HEK293T (cell line): ENCODE data around the gene TTLL12.

Experiments used
- ARNT ChIP-seq: fragments of 450-650 bp; IDR thresholded peaks from 2 replicates; pipeline ENCODE4 v1.6.1; 2017; ENCODE audit warnings: mild to moderate bottlenecking
- BHLHE40 ChIP-seq: fragments of 450-650 bp; IDR thresholded peaks from 2 replicates; pipeline ENCODE4 v1.6.1; 2016; ENCODE audit warnings: mild to moderate bottlenecking, moderate library complexity, borderline replicate concordance
- CTBP1 ChIP-seq: fragments of 450-650 bp; IDR thresholded peaks from 2 replicates; pipeline ENCODE4 v1.6.1; 2016; ENCODE audit warnings: borderline replicate concordance
- ELF4 ChIP-seq: fragments of 450-650 bp; IDR thresholded peaks from 2 replicates; pipeline ENCODE4 v1.6.1; 2017; ENCODE audit warnings: antibody characterized with exemption
- FOXA1 ChIP-seq: fragments of 450-650 bp; IDR thresholded peaks from 2 replicates; pipeline ENCODE4 v1.6.1; 2016; ENCODE audit warnings: mild to moderate bottlenecking
- FOXK2 ChIP-seq: fragments of 450-650 bp; IDR thresholded peaks from 2 replicates; pipeline ENCODE4 v1.6.1; 2016; ENCODE audit warnings: mild to moderate bottlenecking
- FOXM1 ChIP-seq: fragments of 450-650 bp; IDR thresholded peaks from 2 replicates; pipeline ENCODE4 v1.6.1; 2017; ENCODE audit warnings: mild to moderate bottlenecking, borderline replicate concordance
- HDGF ChIP-seq: fragments of 450-650 bp; IDR thresholded peaks from 2 replicates; pipeline ENCODE4 v1.6.1; 2017; ENCODE audit warnings: antibody characterized with exemption, borderline replicate concordance
- L3MBTL2 ChIP-seq: fragments of 450-650 bp; conservative IDR thresholded peaks from 2 replicates; pipeline ENCODE4 v1.6.1; 2016; ENCODE audit warnings: mild to moderate bottlenecking
- PKNOX1 ChIP-seq: fragments of 450-650 bp; IDR thresholded peaks from 2 replicates; pipeline ENCODE4 v1.6.1; 2016
- SP1 ChIP-seq: fragments of 450-650 bp; IDR thresholded peaks from 2 replicates; pipeline ENCODE4 v1.6.1; 2017
- SUZ12 ChIP-seq: fragments of 450-650 bp; IDR thresholded peaks from 2 replicates; pipeline ENCODE4 v1.6.1; 2016; ENCODE audit warnings: mild to moderate bottlenecking
- TARDBP ChIP-seq: fragments of 450-650 bp; IDR thresholded peaks from 2 replicates; pipeline ENCODE4 v1.6.1; 2016

- no peak for TF ChIP-seq FOXM1
- TF ChIP-seq L3MBTL2 = no peak
- no peak for TF ChIP-seq PKNOX1
- TF ChIP-seq ELF4 = no peak
- no peak for TF ChIP-seq SP1
- TF ChIP-seq SUZ12 = no peak
- TF ChIP-seq CTBP1 = no peak
- TF ChIP-seq HDGF = no peak
- TF ChIP-seq FOXK2 = no peak
- no peak for TF ChIP-seq TARDBP
- TF ChIP-seq FOXA1 = no peak
- TF ChIP-seq BHLHE40 = no peak
- no peak for TF ChIP-seq ARNT
These were observed 7.6 kb downstream of the TTLL12 start for GRCh38 chr22:43179146-43179910.
